PFSK-1 (cell line): ENCODE results near the gene RNPS1.

Experiments
- FOXP2 ChIP-seq: optimal IDR thresholded peaks from 2 replicates; pipeline ENCODE3; 2011; ENCODE audit warnings: borderline replicate concordance, control low read depth, inconsistent platforms; ENCODE audit not compliant: insufficient read depth; ENCODE audit errors: extremely low read length, extremely low read depth
- POLR2AphosphoS5 ChIP-seq: IDR thresholded peaks from 2 replicates; pipeline ENCODE4 v1.6.1; 2012; ENCODE audit warnings: low read depth, mild to moderate bottlenecking, control low read depth, low read length, moderate library complexity
- SIN3A ChIP-seq: IDR thresholded peaks from 2 replicates; pipeline ENCODE4 v1.6.1; 2012; ENCODE audit warnings: mild to moderate bottlenecking, low read length, moderate library complexity, borderline replicate concordance; ENCODE audit not compliant: insufficient read depth
- TAF1 ChIP-seq: IDR thresholded peaks from 2 replicates; pipeline ENCODE4 v1.6.1; 2012; ENCODE audit warnings: low read length, control low read depth, borderline replicate concordance; ENCODE audit not compliant: insufficient read depth
- TF ChIP-seq, protein P1 (sequence below), 2 experiments: IDR thresholded peaks; 2 replicates each; pipeline versions ENCODE4 v1.6.1 to v1.8.0; 2011 to 2012; ENCODE audit warnings: low read depth in 2 of 2, low read length in 2 of 2, control low read depth in 1 of 2, inconsistent platforms in 1 of 2, mild to moderate bottlenecking in 1 of 2, moderate library complexity in 1 of 2; ENCODE audit not compliant: insufficient read depth in 1 of 2

Gene RNPS1

DNA sequence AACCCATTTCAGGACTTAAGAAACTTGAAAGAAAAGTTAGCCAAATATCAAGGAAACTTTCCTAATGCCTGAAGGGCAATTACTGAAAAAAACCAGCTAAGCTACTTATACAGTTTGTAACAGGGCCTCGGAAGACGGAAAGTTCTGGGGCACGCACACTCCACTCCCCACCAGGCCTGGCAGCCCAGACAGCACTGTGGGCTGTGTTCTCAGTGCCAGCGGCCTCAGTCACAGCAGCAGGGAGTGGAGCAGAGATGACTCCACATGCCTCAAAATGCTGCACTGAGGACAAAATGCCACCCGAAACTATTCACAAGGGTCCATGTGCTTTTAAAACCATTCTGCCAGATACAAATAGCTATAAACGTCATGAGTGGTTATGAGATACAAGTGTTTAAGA, 10.2 kb downstream of the RNPS1 start:
- no peak for TF ChIP-seq SIN3A
- TF ChIP-seq, protein P1, sequence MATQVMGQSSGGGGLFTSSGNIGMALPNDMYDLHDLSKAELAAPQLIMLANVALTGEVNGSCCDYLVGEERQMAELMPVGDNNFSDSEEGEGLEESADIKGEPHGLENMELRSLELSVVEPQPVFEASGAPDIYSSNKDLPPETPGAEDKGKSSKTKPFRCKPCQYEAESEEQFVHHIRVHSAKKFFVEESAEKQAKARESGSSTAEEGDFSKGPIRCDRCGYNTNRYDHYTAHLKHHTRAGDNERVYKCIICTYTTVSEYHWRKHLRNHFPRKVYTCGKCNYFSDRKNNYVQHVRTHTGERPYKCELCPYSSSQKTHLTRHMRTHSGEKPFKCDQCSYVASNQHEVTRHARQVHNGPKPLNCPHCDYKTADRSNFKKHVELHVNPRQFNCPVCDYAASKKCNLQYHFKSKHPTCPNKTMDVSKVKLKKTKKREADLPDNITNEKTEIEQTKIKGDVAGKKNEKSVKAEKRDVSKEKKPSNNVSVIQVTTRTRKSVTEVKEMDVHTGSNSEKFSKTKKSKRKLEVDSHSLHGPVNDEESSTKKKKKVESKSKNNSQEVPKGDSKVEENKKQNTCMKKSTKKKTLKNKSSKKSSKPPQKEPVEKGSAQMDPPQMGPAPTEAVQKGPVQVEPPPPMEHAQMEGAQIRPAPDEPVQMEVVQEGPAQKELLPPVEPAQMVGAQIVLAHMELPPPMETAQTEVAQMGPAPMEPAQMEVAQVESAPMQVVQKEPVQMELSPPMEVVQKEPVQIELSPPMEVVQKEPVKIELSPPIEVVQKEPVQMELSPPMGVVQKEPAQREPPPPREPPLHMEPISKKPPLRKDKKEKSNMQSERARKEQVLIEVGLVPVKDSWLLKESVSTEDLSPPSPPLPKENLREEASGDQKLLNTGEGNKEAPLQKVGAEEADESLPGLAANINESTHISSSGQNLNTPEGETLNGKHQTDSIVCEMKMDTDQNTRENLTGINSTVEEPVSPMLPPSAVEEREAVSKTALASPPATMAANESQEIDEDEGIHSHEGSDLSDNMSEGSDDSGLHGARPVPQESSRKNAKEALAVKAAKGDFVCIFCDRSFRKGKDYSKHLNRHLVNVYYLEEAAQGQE (IDR thresholded peaks at IDR 0.05; ENCODE audit: insufficient read depth in 1 of 2, low read depth in 2 of 2, low read length in 2 of 2) = no peak
- no peak for TF ChIP-seq FOXP2
- no peak for TF ChIP-seq TAF1
- no peak for TF ChIP-seq POLR2AphosphoS5

GRCh38 chr16:2256531-2257140, 11.3 kb downstream of the RNPS1 start:
- TF ChIP-seq TAF1 (no peak), FOXP2 (no peak)
- TF ChIP-seq, protein P1 (IDR thresholded peaks at IDR 0.05; ENCODE audit: insufficient read depth in 1 of 2, low read depth in 2 of 2, low read length in 2 of 2) = no peak

GRCh38 chr16:2253293-2253692, 14.6 kb downstream of the RNPS1 start:
- no peak for TF ChIP-seq POLR2AphosphoS5
- TF ChIP-seq TAF1 = no peak

- TF ChIP-seq, protein P1 (IDR thresholded peaks at IDR 0.05; ENCODE audit: insufficient read depth in 1 of 2, low read depth in 2 of 2, low read length in 2 of 2) = no peak
- no peak for TF ChIP-seq POLR2AphosphoS5
- no peak for TF ChIP-seq TAF1
- TF ChIP-seq FOXP2 = no peak
- no peak for TF ChIP-seq SIN3A
Measured at GRCh38 chr16:2252806-2253148, 15.1 kb downstream of the RNPS1 start.

DNA sequence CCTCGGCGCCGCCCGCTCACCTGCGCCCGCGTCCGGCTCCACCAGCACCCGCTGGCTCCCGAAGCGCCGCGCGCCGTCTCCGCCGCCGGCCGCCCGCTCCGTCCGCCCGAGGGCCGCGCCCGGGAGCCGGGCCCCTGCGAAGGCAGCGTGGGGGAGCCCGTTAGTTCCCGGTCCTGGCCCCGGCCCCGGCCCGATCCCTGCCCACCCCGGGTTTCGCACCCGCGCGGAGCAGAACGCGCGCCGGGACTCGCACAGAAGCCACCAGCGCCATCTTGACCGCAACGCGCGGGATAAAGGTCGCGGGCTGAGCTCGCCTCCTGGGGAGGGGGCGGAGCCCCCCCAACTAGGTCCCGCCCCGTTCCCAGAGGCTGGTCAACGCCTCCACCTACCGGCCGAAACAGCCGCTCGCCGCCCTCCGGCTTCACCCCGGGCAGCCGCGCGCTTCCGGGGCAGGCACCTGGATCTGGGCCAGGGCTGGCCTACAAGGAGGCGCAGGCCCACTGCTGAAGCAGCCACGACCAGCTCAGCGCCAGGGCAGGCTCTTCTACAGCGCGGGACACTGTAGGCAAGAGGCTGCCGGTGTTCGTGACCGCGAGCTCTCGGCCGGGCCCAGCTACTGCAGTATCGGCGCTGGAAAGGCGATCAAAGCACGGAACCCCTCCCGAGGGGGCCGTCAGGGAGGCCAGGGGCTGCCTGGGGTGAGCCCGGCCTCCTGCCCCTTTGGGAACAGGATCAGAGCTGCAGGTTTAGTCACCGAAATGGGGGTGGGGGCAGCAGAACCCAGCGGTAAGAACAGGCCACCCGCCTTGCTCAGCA, 16.4 kb downstream of the RNPS1 start, which contains the start of gene ECI1:
ECI1 (minus strand) TSS at position 292 of the 816 bp plus-strand sequence; CDS start at position 271, 21 bp downstream.
- peak; percentile 93 for TF ChIP-seq TAF1
- no peak for TF ChIP-seq SIN3A
- TF ChIP-seq FOXP2 = peak; percentile 90
- TF ChIP-seq POLR2AphosphoS5 = peak; percentile 64
- TF ChIP-seq, protein P1 (IDR thresholded peaks at IDR 0.05; ENCODE audit: insufficient read depth in 1 of 2, low read depth in 2 of 2, low read length in 2 of 2) = peak in 1 of 2 experiments; percentile 12; a peak in 1 of 4 replicates
